ENCODE data around the gene VDAC2. TPM values are rescaled to one million over a fixed set of nuclear protein-coding genes. Genes with fewer than 3 reads are reported as not detected.

VDAC2 gene
- polyA plus RNA-seq, 1 donor from 2014 or later = 291 TPM

DNA sequence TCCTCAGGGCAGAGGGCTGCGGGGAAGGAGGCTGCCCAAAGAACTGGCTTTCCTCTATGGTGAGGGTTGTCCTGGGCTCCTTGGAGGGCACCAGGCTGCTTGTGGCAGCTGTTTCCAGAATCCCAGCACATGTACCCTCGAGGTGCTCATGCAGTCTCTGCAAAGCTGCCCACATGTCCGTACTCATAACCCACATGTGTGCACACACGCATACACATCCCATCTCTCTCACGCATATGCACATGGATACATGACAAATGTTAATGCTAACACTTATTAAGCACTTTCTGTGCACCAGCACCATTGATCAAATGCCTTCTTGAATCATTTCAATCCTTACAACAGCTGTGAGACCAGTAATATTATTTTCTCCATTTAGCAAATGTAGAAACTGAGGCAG lies 61.5 kb downstream of the VDAC2 start:
- Histone ChIP-seq H3K9me3 (ENCODE audit: low read length) (no peaks in the 10 kb centered on the region), H3K79me2 (replicated peaks; ENCODE audit: insufficient read depth, low read length) (no peaks in the 10 kb centered on the region), H3K27ac (ENCODE audit: low read length) (no peak overlapping the region), H3K9ac (ENCODE audit: low read length) (no peak overlapping the region), H4K20me1 (ENCODE audit: insufficient read depth) (no peaks in the 10 kb centered on the region), H3K9me2 (ENCODE audit: insufficient read depth, low read length) (no peaks in the 10 kb centered on the region), H2AFZ (ENCODE audit: low read depth, low read length) (no peak overlapping the region), H3K4me2 (ENCODE audit: low read length) (no peak overlapping the region), H3K4me3 (ENCODE audit: low read length) (no peak overlapping the region), H3F3A (ENCODE audit: insufficient read depth, low read length, poor library complexity, severe bottlenecking) (no peaks in the 10 kb centered on the region), H3K27me3 (ENCODE audit: insufficient read depth, low read depth, low read length) (no peaks in the 10 kb centered on the region), H3K36me3 (ENCODE audit: insufficient read depth, low read length) (no peaks in the 10 kb centered on the region)
- no peak for TF ChIP-seq EZH2 (IDR thresholded peaks at IDR 0.05; ENCODE audit: borderline replicate concordance, insufficient read depth, low read length, poor library complexity, severe bottlenecking)
- no peak for TF ChIP-seq RAD21 (conservative IDR thresholded peaks at IDR 0.05)
- TF ChIP-seq TAF1 (IDR thresholded peaks at IDR 0.05; ENCODE audit: low read depth) = no peak
- TF ChIP-seq EP300 (conservative IDR thresholded peaks at IDR 0.05; ENCODE audit: poor library complexity, severe bottlenecking) = no peak
- no peak for TF ChIP-seq POLR2AphosphoS5 (IDR thresholded peaks at IDR 0.05)

DNA sequence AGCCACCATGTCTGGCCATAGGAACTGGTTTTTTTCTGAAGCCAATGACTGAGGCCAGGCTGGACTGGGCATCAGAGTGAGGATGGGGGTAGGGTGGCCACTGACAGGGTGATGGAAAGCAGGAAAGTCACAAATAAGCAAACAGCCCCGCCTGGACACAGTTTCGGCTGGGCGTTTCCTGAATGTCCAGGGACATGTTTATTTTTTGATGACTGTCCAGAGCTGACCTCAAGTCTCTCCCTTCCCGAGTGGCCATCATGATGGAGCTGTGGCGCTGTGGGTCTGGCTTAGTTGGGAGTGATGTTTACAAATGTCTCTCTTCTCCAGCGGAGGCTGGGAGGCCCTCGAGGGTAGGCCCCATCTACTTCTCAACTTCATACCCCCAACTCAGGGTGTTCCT lies 62.3 kb downstream of the VDAC2 start:
- Histone ChIP-seq H4K20me1 (ENCODE audit: insufficient read depth) (no peaks in the 10 kb centered on the region), H3K79me2 (replicated peaks; ENCODE audit: insufficient read depth, low read length) (no peaks in the 10 kb centered on the region), H3K9me3 (ENCODE audit: low read length) (no peaks in the 10 kb centered on the region), H3K4me2 (ENCODE audit: low read length) (no peak overlapping the region), H3K27ac (ENCODE audit: low read length) (no peak overlapping the region), H3K36me3 (ENCODE audit: insufficient read depth, low read length) (no peaks in the 10 kb centered on the region), H3F3A (ENCODE audit: insufficient read depth, low read length, poor library complexity, severe bottlenecking) (no peaks in the 10 kb centered on the region), H3K27me3 (ENCODE audit: insufficient read depth, low read depth, low read length) (no peaks in the 10 kb centered on the region), H2AFZ (ENCODE audit: low read depth, low read length) (no peak overlapping the region), H3K9ac (ENCODE audit: low read length) (no peak overlapping the region), H3K9me2 (ENCODE audit: insufficient read depth, low read length) (no peaks in the 10 kb centered on the region), H3K4me3 (ENCODE audit: low read length) (no peak overlapping the region)
- TF ChIP-seq SMC3 (conservative IDR thresholded peaks at IDR 0.05; ENCODE audit: poor library complexity) (no peak), POLR2AphosphoS5 (IDR thresholded peaks at IDR 0.05) (no peak), RAD21 (conservative IDR thresholded peaks at IDR 0.05) (no peak), MXI1 (conservative IDR thresholded peaks at IDR 0.05; ENCODE audit: poor library complexity, severe bottlenecking) (no peak), REST (IDR thresholded peaks at IDR 0.05; ENCODE audit: borderline replicate concordance) (no peak), EP300 (conservative IDR thresholded peaks at IDR 0.05; ENCODE audit: poor library complexity, severe bottlenecking) (no peak)

- H3K4me2 ChIP-seq (ENCODE audit: low read length) = no peak overlapping the region
- H3K9ac ChIP-seq (ENCODE audit: low read length) = no peak overlapping the region
- H3K27me3 ChIP-seq (ENCODE audit: insufficient read depth, low read depth, low read length) = no peaks in the 10 kb centered on the region
- H3K4me3 ChIP-seq (ENCODE audit: low read length) = no peak overlapping the region
- no peaks in the 10 kb centered on the region for H3F3A ChIP-seq (ENCODE audit: insufficient read depth, low read length, poor library complexity, severe bottlenecking)
- H3K27ac ChIP-seq (ENCODE audit: low read length) = no peak overlapping the region
- H2AFZ ChIP-seq (ENCODE audit: low read depth, low read length) = no peak overlapping the region
- H4K20me1 ChIP-seq (ENCODE audit: insufficient read depth) = no peaks in the 10 kb centered on the region
- no peaks in the 10 kb centered on the region for H3K9me3 ChIP-seq (ENCODE audit: low read length)
- no peak for TF ChIP-seq EZH2 (IDR thresholded peaks at IDR 0.05; ENCODE audit: borderline replicate concordance, insufficient read depth, low read length, poor library complexity, severe bottlenecking)
- TF ChIP-seq MXI1 (conservative IDR thresholded peaks at IDR 0.05; ENCODE audit: poor library complexity, severe bottlenecking) = no peak
- no peak for TF ChIP-seq TAF1 (IDR thresholded peaks at IDR 0.05; ENCODE audit: low read depth)
- no peak for TF ChIP-seq RAD21 (conservative IDR thresholded peaks at IDR 0.05)
- TF ChIP-seq SMC3 (conservative IDR thresholded peaks at IDR 0.05; ENCODE audit: poor library complexity) = no peak
- TF ChIP-seq REST (IDR thresholded peaks at IDR 0.05; ENCODE audit: borderline replicate concordance) = no peak
- H3K9me2 ChIP-seq (ENCODE audit: insufficient read depth, low read length) = no peaks in the 10 kb centered on the region
- no peaks in the 10 kb centered on the region for H3K79me2 ChIP-seq (replicated peaks; ENCODE audit: insufficient read depth, low read length)
- H3K36me3 ChIP-seq (ENCODE audit: insufficient read depth, low read length) = no peaks in the 10 kb centered on the region
Observed at GRCh38 chr10:75276069-75276872, 65.7 kb downstream of the VDAC2 start.

Data from neural cell (in vitro differentiated cells).